Pancreas (tissue), 10 donors: ENCODE data around the gene OGFR. TPM values are rescaled to one million over a fixed set of nuclear protein-coding genes. Genes with fewer than 3 reads are reported as not detected.

Source experiments
- ATAC-seq, 4 donors: fragments of 200-7000 bp; cut with Tn5 transposase; one replicate each; pipeline versions ENCODE4 v1.8.0 to v1.9.1; 2020; ENCODE audit warnings: mild to moderate bottlenecking in 4 of 4, moderate library complexity in 4 of 4
- DNase-seq, 6 donors: peaks; one replicate each; pipeline ENCODE4 v3.0.0-alpha.2; 2020
- FAIRE-seq: peaks from 2 replicates; lab custom pipeline; 2012; peaks lifted over from hg19 to GRCh38; lab: Jason Lieb, UNC
- H3K27ac ChIP-seq, 4 donors: fragments of 200-600 bp; sonication (generic); 1 replicate in 3 of 4; 2 replicates in 1 of 4; pipeline versions ENCODE4 v1.5.0 to v1.8.0; 2020
- H3K27me3 ChIP-seq, 4 donors: fragments of 200-600 bp; one replicate each; pipeline ENCODE4 v1.8.0; 2021
- H3K36me3 ChIP-seq, 3 donors: fragments of 200-600 bp; sonication (generic) in 1 of 3; one replicate each; pipeline versions ENCODE4 v1.5.0 to v1.8.0; 2020 to 2021
- H3K4me1 ChIP-seq, 3 donors: fragments of 200-600 bp; one replicate each; pipeline ENCODE4 v1.8.0; 2021
- H3K4me3 ChIP-seq, 4 donors: fragments of 200-600 bp; sonication (generic) in 2 of 4; one replicate each; pipeline versions ENCODE4 v1.5.0 to v1.8.0; 2020 to 2021
- H3K9me3 ChIP-seq, 4 donors: fragments of 200-600 bp; one replicate each; pipeline ENCODE4 v1.8.0; 2021
- CTCF ChIP-seq, 4 donors: fragments of 200-600 bp; sonication (generic) in 3 of 4; IDR thresholded peaks; one replicate each; pipeline versions ENCODE4 v1.5.0 to v1.8.0; 2021; ENCODE audit warnings: antibody characterized with exemption in 4 of 4
- WGBS, 2 donors: extraction: QIAGEN DNeasy Blood & Tissue Kit; methylation state at CpG; one replicate each; pipeline ENCODE4 v1.1.7; 2013; 5-methylcytosine and 5-hydroxymethylcytosine counted together
- intact Hi-C, 3 donors: fragments of 100-400 bp; cut with DNase I; formaldehyde crosslinking; loops; one replicate each; pipeline versions ENCODE4 v1.11.1 to v1.14.2; 2022
- polyA plus RNA-seq, 2 donors: library from polyadenylated mRNA; stranded (reverse); fragments of 200-250 nt; gene quantifications; one replicate each; pipeline ENCODE4 v1.2.3, GENCODE V29; 2013
- total RNA-seq, 6 donors: library from RNA; stranded (reverse); fragmentation: NEBNext Ultra II Directional in 4 of 6; extraction: Animal tissue kit (Norgen Biotek cat#: 25700) in 4 of 6; gene quantifications; one replicate each; pipeline versions ENCODE4 v1.2.1 to v1.2.4, GENCODE V29; 2021 to 2023
- donor health status: healthy with polysubstance abuse.
- donor health status: DM: no; HTN: no; CAD: no; lungs with moderate emphysema.
- donor health status: DM: no; HTN: no; CAD: no.
- donor health status: control.
- donor health status: control.
- donor health status: Bipolar disorder and iron deficiency.
- donor health status: DM: yes; HTN: yes; CAD: no.
- donor health status: DM: no; HTN: no; CAD: no.
- donor health status: DM: no; HTN: no; CAD: no.
- donor health status: DM: yes; HTN: yes; CAD: no.

The OGFR gene
- total and polyA plus RNA-seq, 8 donors: 18.1 to 79.5 (median 23.0) TPM

GRCh38 chr20:62799036-62799435 is 5.6 kb upstream of the OGFR start:
- no peak overlapping the region for H3K4me3 ChIP-seq
- ATAC-seq: no peak
- intact Hi-C loops: no loop called here
- 94% methylated on average over 8 of the region's 8 CpGs for WGBS, 2 donors
- H3K27me3 ChIP-seq: no peaks in the 10 kb centered on the region
- H3K9me3 ChIP-seq: no peaks in the 10 kb centered on the region
- DNase-seq: peak in 1 of 6 donors; percentile 24
- no peak overlapping the region for H3K27ac ChIP-seq
- TF ChIP-seq CTCF (IDR thresholded peaks at IDR 0.05): no peak
- peaks cover 0 to 15% (median 4%) of the 10 kb centered on the region in 3 donors for H3K36me3 ChIP-seq
- FAIRE-seq: no peak
- peaks cover 0 to 6% (median 0%) of the 10 kb centered on the region in 3 donors for H3K4me1 ChIP-seq

GRCh38 chr20:62799459-62799858 is 5.2 kb upstream of the OGFR start:
- TF ChIP-seq CTCF (IDR thresholded peaks at IDR 0.05): no peak
- H3K4me1 ChIP-seq: peaks cover 0 to 6% (median 0%) of the 10 kb centered on the region in 3 donors
- H3K36me3 ChIP-seq: peaks cover 0 to 15% (median 4%) of the 10 kb centered on the region in 3 donors
- WGBS, 2 donors: 96 to 97% methylated on average over 19 of the region's 19 CpGs
- no peak overlapping the region for H3K27ac ChIP-seq
- no peaks in the 10 kb centered on the region for H3K27me3 ChIP-seq
- intact Hi-C loops: no loop called here
- H3K9me3 ChIP-seq: no peaks in the 10 kb centered on the region
- H3K4me3 ChIP-seq: no peak overlapping the region
- FAIRE-seq (no peak), DNase-seq (peak in 1 of 6 donors; percentile 21), ATAC-seq (no peak)

GRCh38 chr20:62799873-62800272 is 4.8 kb upstream of the OGFR start:
- intact Hi-C loops: no loop called here
- no peak overlapping the region for H3K27ac ChIP-seq
- H3K36me3 ChIP-seq: peaks cover 0 to 15% (median 4%) of the 10 kb centered on the region in 3 donors
- FAIRE-seq (no peak), ATAC-seq (no peak), DNase-seq (no peak)
- peaks cover 0 to 6% (median 0%) of the 10 kb centered on the region in 3 donors for H3K4me1 ChIP-seq
- no peak for TF ChIP-seq CTCF (IDR thresholded peaks at IDR 0.05)
- 87 to 91% methylated on average over 10 of the region's 10 CpGs for WGBS, 2 donors
- no peak overlapping the region for H3K4me3 ChIP-seq
- H3K9me3 ChIP-seq: no peaks in the 10 kb centered on the region
- no peaks in the 10 kb centered on the region for H3K27me3 ChIP-seq

GRCh38 chr20:62800314-62801259 is 4.0 kb upstream of the OGFR start:
- no peak overlapping the region for H3K4me3 ChIP-seq
- DNase-seq: no peak
- H3K4me1 ChIP-seq: peaks cover 0 to 6% (median 0%) of the 10 kb centered on the region in 3 donors
- intact Hi-C loops: no loop called here
- no peak overlapping the region for H3K27ac ChIP-seq
- peaks cover 0 to 15% (median 4%) of the 10 kb centered on the region in 3 donors for H3K36me3 ChIP-seq
- WGBS, 2 donors: 87 to 89% methylated on average over 26 of the region's 26 CpGs
- no peak for TF ChIP-seq CTCF (IDR thresholded peaks at IDR 0.05)
- H3K9me3 ChIP-seq: no peaks in the 10 kb centered on the region
- no peak for ATAC-seq
- FAIRE-seq: no peak
- H3K27me3 ChIP-seq: no peaks in the 10 kb centered on the region
